IPS-NIHi11 (cell line): ENCODE results near the gene SMPDL3A.
A peak's percentile ranks its signal among the peaks of the same experiment; 100 is the strongest.

Experiments
- DNase-seq: peaks from one replicate; pipeline ENCODE4 v3.0.0; 2012; ENCODE audit warnings: mixed read lengths, low spot score

The SMPDL3A gene

DNA sequence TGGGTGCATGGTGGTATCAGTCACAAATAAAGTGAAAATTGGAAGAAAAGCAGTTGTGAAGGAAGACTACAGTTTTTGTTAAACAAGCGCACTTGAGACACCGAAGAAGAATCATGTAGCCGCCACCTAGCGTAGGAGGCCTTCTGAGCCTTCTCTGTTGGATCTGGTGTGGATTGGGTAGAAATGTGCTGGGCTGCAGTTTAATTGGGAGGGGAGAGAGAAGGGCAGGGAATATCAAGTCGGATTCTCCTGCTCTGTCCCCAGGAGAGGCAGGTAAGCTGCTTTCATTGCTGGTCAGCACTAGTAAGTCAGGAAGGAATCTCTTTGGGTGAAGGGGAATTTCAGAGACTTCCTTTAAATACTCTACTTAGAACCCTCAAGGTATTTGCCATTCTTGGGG, 10.8 kb upstream of the SMPDL3A start:
- no peak for DNase-seq

DNA sequence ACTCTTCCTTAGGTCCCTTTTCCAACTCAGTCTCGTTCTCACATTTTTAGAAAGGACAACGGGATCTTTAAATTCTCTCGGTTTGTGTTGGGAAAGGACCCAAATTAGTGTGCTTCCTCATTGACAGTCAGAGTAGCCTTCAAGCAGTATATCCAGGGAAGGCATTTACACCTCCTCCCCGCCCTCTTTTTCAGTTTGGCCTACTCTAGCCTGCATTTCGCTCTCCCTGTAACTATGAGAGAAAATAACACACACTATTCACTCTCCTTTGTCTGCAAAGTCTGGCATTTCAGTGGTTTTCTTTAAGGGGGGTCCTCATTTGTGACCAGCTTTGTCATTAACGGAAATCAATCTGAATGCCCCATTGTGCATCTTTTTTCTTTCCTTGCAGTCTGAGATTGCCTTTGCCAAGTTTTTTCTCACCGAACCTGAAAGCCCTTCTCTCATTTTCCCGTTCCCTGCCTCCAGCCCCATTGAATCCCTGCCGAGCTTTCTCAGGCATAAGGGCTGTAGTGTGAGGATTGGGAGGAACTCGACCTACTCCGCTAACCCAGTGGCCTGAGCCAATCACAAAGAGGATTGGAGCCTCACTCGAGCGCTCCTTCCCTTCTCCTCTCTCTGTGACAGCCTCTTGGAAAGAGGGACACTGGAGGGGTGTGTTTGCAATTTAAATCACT, 9.9 kb upstream of the SMPDL3A start:
- DNase-seq: peak; percentile 84

DNA sequence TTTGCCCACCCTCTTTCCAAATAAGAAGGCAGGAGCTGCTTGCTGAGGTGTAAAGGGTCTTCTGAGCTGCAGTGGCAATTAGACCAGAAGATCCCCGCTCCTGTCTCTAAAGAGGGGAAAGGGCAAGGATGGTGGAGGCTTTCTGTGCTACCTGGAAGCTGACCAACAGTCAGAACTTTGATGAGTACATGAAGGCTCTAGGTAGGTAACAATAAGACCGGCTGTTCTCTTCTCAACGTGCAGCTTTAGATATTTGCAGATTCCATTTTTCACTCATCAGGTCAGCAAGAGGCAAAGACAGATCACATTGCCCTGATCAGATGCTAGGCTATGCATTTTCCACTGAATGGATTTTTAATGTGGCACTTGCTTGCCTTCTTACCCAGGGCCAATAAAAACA, 9.4 kb upstream of the SMPDL3A start, which contains the start of gene FABP7:
TSS of gene FABP7 (plus strand) at position 50 of the 400 bp plus-strand sequence. CDS start at position 129, 79 bp downstream.
- DNase-seq: no peak

GRCh38 chr6:122780114-122780513, 8.9 kb upstream of the SMPDL3A start:
- no peak for DNase-seq

DNA sequence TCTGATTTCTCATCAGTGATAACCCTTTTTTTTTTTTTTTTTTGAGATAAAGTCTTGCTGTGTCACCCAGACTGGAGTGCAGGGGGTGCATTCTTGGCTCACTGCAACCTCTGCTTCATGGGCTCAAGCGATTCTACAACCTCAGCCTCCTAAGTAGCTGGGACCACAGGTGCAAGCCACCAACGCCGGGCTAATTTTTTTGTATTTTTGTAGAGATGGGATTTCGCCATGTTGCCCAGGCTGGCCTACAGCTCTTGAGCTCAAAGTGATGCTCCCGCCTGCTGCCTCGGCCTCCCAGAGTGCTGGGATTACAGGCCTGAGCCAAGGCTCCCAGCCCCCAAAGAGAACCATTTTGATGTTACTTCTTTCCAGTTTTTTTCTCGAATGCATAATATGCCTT, 7.3 kb upstream of the SMPDL3A start:
- DNase-seq: no peak

DNA sequence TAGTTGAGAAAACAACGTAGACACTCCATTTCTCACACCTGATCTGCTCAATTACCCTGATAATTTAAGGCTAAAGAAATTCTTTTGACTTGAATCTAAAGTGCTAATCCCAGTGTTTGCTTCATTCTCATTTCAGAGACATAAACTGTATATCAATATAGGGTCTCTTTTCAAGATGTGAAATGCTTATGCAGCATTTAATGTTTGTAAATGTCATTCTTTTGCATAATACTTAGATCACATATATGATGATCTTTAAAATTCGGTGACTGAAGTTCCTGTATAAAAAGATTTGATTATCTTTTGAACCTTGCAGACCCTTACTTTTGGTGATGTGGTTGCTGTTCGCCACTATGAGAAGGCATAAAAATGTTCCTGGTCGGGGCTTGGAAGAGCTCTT, 5.7 kb upstream of the SMPDL3A start:
- DNase-seq: no peak

GRCh38 chr6:122785891-122786290, 3.2 kb upstream of the SMPDL3A start:
- DNase-seq: no peak

- no peak for DNase-seq
Observed at GRCh38 chr6:122787721-122788120, 1.3 kb upstream of the SMPDL3A start.

- DNase-seq: no peak
Observed at GRCh38 chr6:122788208-122788607, 850 bp upstream of the SMPDL3A start.

DNA sequence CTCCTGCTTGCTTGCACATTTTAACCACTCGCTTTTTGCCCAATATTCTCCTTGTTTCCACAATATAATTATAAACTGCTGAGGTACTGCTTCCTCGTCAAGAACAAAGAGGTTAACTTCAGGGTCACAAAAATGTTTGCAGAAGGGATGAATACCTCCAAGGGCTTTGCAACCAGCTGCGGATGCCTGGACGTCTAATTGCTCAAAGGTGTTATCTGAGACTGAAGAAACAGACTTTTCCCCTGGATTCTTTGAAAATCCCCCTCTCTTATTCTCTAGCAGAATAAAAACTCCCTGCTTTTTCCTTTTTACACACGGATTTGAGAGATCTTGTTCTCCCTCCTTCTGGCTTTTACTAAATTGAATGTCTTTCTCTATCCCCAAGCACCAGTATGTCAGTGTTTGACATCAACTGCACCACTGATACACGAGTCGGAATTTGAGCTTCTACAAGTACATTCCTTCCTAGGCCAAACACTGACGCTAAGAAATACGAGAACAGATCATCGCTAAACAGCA, 336 bp upstream of the SMPDL3A start:
- DNase-seq: no peak

DNA sequence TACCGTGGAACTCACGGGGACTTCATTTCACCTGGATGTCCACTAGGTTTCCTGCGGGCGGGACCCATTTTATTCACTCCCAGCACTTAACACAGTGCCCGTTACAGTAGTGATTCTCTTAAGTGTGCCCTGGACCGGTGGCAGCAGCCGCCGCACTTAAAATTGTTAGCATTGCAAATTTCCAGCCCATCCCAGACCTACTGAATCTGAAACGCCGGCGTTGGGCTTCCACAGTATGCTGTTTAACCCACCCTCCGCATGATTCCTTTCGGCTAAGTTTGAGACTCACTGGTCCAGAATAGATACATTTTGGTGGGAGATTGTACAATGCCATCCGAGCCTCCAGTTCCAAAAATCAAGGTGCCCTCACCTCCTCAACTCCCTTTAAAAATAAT, 967 bp downstream of the SMPDL3A start:
- DNase-seq: no peak

- peak; percentile 21 for DNase-seq
Observed at GRCh38 chr6:122790423-122791309, 1.6 kb downstream of the SMPDL3A start.

GRCh38 chr6:122791310-122791679, 2.2 kb downstream of the SMPDL3A start:
- no peak for DNase-seq

- DNase-seq: no peak
Observed at GRCh38 chr6:122792766-122793165, 3.7 kb downstream of the SMPDL3A start.

- no peak for DNase-seq
Observed at GRCh38 chr6:122797537-122797936, 8.5 kb downstream of the SMPDL3A start.

DNA sequence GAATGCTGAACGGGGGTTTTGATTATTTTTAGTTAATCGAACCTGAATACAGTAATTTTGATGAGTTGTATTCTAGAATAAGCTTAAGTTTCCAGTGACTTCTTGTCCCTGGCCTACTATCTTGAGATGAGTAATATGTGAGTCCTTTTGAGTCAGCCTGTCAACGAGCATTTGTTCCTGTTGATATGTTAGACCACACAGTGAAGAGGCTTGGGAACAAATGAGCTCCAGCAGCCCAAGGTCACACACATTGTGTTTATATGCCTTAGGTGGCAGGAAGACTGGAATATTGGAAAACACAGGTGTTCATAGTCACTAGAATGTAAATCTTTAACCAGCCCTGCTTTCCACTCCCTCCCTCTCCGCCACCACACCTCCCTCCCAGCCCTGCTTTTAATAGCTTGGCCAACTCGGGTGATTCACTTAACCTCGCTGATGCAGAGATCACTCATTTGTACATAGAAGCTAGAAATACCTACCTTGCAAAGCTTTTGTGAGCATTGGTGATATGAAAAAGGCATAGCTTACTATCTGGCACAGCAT, 9.1 kb downstream of the SMPDL3A start:
- DNase-seq: no peak

DNA sequence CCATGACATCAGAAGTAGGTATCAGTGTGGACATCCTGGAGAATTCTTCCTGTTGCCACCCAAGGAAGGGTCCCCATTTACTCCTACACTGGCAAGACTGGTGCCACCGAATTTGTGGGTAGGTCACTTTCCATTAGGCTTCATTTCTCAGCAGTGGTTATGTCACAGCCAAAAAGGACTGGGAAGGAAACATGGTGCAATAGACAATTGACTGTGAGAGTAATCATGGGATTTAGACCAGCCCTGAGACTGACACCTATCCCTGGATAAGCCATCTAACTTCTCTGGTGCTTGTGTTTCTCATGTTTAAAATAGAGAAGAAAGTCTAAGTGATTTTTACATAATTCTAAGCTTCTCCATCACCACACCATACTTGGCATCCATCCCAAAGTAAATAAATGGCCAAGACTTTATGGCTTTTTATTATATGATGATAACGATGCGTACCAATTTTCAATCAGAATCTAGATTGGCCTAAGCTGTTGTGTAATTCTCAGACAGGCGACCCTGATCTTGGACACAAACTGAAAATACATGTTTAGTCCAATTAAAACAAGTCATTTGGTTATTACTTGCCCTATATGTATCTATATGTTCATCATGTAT, 10.2 kb downstream of the SMPDL3A start:
- no peak for DNase-seq

- DNase-seq: no peak
Observed at GRCh38 chr6:122799916-122800686, 11.0 kb downstream of the SMPDL3A start.

GRCh38 chr6:122800906-122801305, 11.8 kb downstream of the SMPDL3A start:
- no peak for DNase-seq

GRCh38 chr6:122801397-122801796, 12.3 kb downstream of the SMPDL3A start:
- DNase-seq: no peak

GRCh38 chr6:122803171-122803661, 14.2 kb downstream of the SMPDL3A start:
- no peak for DNase-seq
